HCT116 (cell line): ENCODE results near the gene ABCC1. TPM values are rescaled to one million over a fixed set of nuclear protein-coding genes. Genes with fewer than 3 reads are reported as not detected.

Experiments
- ATAC-seq: fragments of 200-7000 bp; cut with Tn5 transposase; 2 replicates; pipeline ENCODE4 v1.9.1; 2020; ENCODE audit warnings: mild to moderate bottlenecking, moderate library complexity
- BruUV-seq: library from RNA; stranded (reverse); fragments of 400-500 nt; replicated peaks from 2 replicates; lab custom pipeline; 2021; lab: Mats Ljungman, UMichigan
- CTCF ChIA-PET: fragments of 300-600 bp; sonication (Branson Sonifier 250); formaldehyde crosslinking; loops from one replicate; lab custom pipeline; 2021; ENCODE audit warnings: antibody characterized with exemption; lab: Charles Lee
- POLR2A ChIA-PET: fragments of 300-600, 350-600 bp; sonication (Branson Sonifier 250); formaldehyde crosslinking; loops from one replicate; lab custom pipeline; 2021; ENCODE audit warnings: antibody characterized with exemption; lab: Charles Lee
- RAD21 ChIA-PET, 2 experiments: fragments of 300-600 bp; sonication (Branson Sonifier 250); formaldehyde crosslinking; loops; one replicate each; lab custom pipeline; 2023; ENCODE audit warnings: low total read pairs in 2 of 2; ENCODE audit not compliant: uncharacterized antibody in 2 of 2, unreplicated experiment in 2 of 2, low non-redundant PET in 1 of 2; lab: Charles Lee
- DNase-seq: peaks from one replicate; pipeline ENCODE4 v3.0.0-alpha.2; 2010; ENCODE audit warnings: low read depth, low spot score
- H2AFZ ChIP-seq: fragments of 200-600 bp; shearing (Covaris generic), sonication (generic); 2 replicates; pipeline ENCODE4 v1.6.1; 2017; ENCODE audit warnings: low read depth, mixed run types, mixed read lengths, antibody characterized with exemption, low read length; ENCODE audit not compliant: poor library complexity, severe bottlenecking
- H3K27ac ChIP-seq: 2 replicates; pipeline ENCODE4 v1.5.1; 2012; ENCODE audit warnings: low read depth, low read length
- H3K27me3 ChIP-seq: fragments of 200-600 bp; sonication (generic); 2 replicates; pipeline ENCODE4 v1.6.1; 2016; ENCODE audit warnings: mixed run types, low read length, mixed read lengths; ENCODE audit not compliant: insufficient read depth
- H3K36me3 ChIP-seq, 2 experiments: fragments of 200-500 bp in 1 of 2; fragments of 200-600 bp in 1 of 2; sonication (Bioruptor generic) in 1 of 2; sonication (generic) in 1 of 2; 2 replicates each; pipeline versions ENCODE4 v1.5.1 to v1.6.1; 2014 to 2016; ENCODE audit warnings: low read length in 2 of 2, inconsistent platforms in 1 of 2, mixed read lengths in 1 of 2, mixed run types in 1 of 2; ENCODE audit not compliant: insufficient read depth in 2 of 2, control insufficient read depth in 1 of 2
- H3K4me1 ChIP-seq, 2 experiments: fragments of 200-600 bp in 1 of 2; sonication (generic) in 1 of 2; 2 replicates each; pipeline versions ENCODE4 v1.5.1 to v1.6.1; 2012 to 2017; ENCODE audit warnings: low read length in 2 of 2, inconsistent platforms in 1 of 2, mild to moderate bottlenecking in 1 of 2, mixed read lengths in 1 of 2, mixed run types in 1 of 2, moderate library complexity in 1 of 2; ENCODE audit not compliant: insufficient read depth in 2 of 2, control insufficient read depth in 1 of 2
- H3K4me2 ChIP-seq: fragments of 200-600 bp; sonication (generic); 2 replicates; pipeline ENCODE4 v1.6.1; 2017; ENCODE audit warnings: mixed run types, low read length, mixed read lengths
- H3K4me3 ChIP-seq, 2 experiments: fragments of 200-600 bp in 1 of 2; sonication (generic) in 1 of 2; replicated peaks in 1 of 2; 2 replicates each; pipeline ENCODE4 v1.5.1; 2011 to 2016; ENCODE audit warnings: low read length in 2 of 2, control low read depth in 1 of 2, low read depth in 1 of 2, mild to moderate bottlenecking in 1 of 2, mixed read lengths in 1 of 2, mixed run types in 1 of 2
- H3K79me2 ChIP-seq: fragments of 200-600 bp; sonication (generic); 2 replicates; pipeline ENCODE4 v1.6.1; 2017; ENCODE audit warnings: mild to moderate bottlenecking, mixed run types, low read length, moderate library complexity, mixed read lengths; ENCODE audit not compliant: insufficient read depth
- H3K9ac ChIP-seq: fragments of 200-600 bp; sonication (generic); 2 replicates; pipeline ENCODE4 v1.6.1; 2016; ENCODE audit warnings: low read length, mixed read lengths
- H3K9me2 ChIP-seq: fragments of 200-600 bp; sonication (generic), shearing (Covaris generic); 2 replicates; pipeline ENCODE4 v1.6.1; 2017; ENCODE audit warnings: mixed run types, mild to moderate bottlenecking, moderate library complexity; ENCODE audit not compliant: insufficient read depth
- H3K9me3 ChIP-seq, 2 experiments: fragments of 200-500 bp in 1 of 2; fragments of 200-600 bp in 1 of 2; sonication (Bioruptor generic) in 1 of 2; sonication (generic) in 1 of 2; 2 replicates each; pipeline ENCODE4 v1.6.1; 2014 to 2017; ENCODE audit warnings: low read length in 2 of 2, mixed read lengths in 2 of 2, inconsistent platforms in 1 of 2, low read depth in 1 of 2, mild to moderate bottlenecking in 1 of 2, mixed run types in 1 of 2, moderate library complexity in 1 of 2; ENCODE audit not compliant: control insufficient read depth in 1 of 2, insufficient read depth in 1 of 2
- H4K20me1 ChIP-seq: fragments of 200-600 bp; sonication (generic), shearing (Covaris generic); 2 replicates; pipeline ENCODE4 v1.6.1; 2017; ENCODE audit warnings: mixed run types, mild to moderate bottlenecking, moderate library complexity; ENCODE audit not compliant: insufficient read depth
- CTCF ChIP-seq, 3 experiments: fragments of 200-600 bp in 1 of 3; sonication (generic) in 1 of 3; IDR thresholded peaks in 2 of 3; conservative IDR thresholded peaks in 1 of 3; 2 replicates each; pipeline ENCODE4 v1.5.1; 2012 to 2017; ENCODE audit warnings: low read depth in 2 of 3, low read length in 2 of 3, antibody characterized with exemption in 1 of 3, borderline replicate concordance in 1 of 3, control low read depth in 1 of 3, mild to moderate bottlenecking in 1 of 3, mixed read lengths in 1 of 3, mixed run types in 1 of 3, moderate library complexity in 1 of 3; ENCODE audit not compliant: insufficient read depth in 1 of 3
- RAD21 ChIP-seq: IDR thresholded peaks from 2 replicates; pipeline ENCODE4 v1.6.1; 2012; ENCODE audit warnings: low read depth, mild to moderate bottlenecking
- intact Hi-C: fragments of 100-400 bp; cut with micrococcal nuclease; formaldehyde crosslinking; loops from 2 replicates; pipeline ENCODE4 v1.10.0; 2022
- total RNA-seq: library from RNA; stranded (reverse); gene quantifications from one replicate; pipeline ENCODE4 v1.2.1, GENCODE V29; 2021; ENCODE audit not compliant: unreplicated experiment
- TF ChIP-seq, protein P1 (sequence below): IDR thresholded peaks from 2 replicates; pipeline ENCODE4 v1.6.1; 2011; ENCODE audit warnings: mild to moderate bottlenecking, low read length, moderate library complexity; ENCODE audit not compliant: insufficient replicate concordance; ENCODE audit errors: extremely low read depth

The ABCC1 gene
- total RNA-seq, 1 experiment from 2014 or later = 61.9 TPM

DNA sequence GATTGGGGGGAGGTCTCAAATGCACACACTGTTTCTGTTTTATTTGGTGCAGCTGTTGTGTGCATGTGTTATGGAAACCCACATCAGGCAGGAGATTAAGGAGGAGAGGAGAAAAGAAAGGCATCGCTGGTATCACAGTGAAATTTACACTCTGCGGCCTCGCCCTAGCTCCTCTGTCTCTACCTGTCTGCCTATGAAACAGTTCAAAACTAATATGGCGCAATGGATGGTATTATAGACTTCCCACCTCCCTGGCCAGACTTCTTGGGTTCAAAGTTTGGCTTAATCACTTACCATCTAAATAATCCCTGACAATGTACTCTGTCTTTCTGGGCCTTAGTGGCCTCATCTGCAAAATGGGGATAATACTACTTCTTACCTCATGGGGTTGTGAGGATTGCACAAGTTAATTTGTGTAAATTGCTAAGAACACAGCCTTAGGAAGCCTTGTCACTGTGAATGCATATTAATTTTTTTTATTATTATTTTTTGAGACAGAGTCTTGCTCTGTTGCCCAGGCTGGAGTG, 1.4 kb upstream of the ABCC1 start (continued):
- no peak for TF ChIP-seq CTCF (IDR thresholded peaks at IDR 0.05 in 2 of 3, conservative IDR thresholded peaks at IDR 0.05 in 1 of 3; ENCODE audit: borderline replicate concordance in 1 of 3, insufficient read depth in 1 of 3, low read depth in 2 of 3, low read length in 2 of 3)

- Histone ChIP-seq H3K79me2 (peaks cover 41% of the 10 kb centered on the region), H3K36me3 (no peaks in the 10 kb centered on the region), H3K27ac (peak overlapping the region; percentile 73), H3K4me2 (peak overlapping the region; percentile 88), H3K9me2 (no peaks in the 10 kb centered on the region), H3K4me3 (peak overlapping the region; percentile 55 to 65), H3K4me1 (peaks cover 33 to 47% of the 10 kb centered on the region in 2 experiments), H2AFZ (peak overlapping the region; percentile 83), H3K9me3 (no peaks in the 10 kb centered on the region), H4K20me1 (no peaks in the 10 kb centered on the region; the same call in 1 of the 2 replicates), H3K27me3 (no peaks in the 10 kb centered on the region), H3K9ac (peak overlapping the region; percentile 74)
- intact Hi-C loops = no loop called here
- ChIA-PET RAD21 (no interaction called here), POLR2A (no interaction called here), CTCF (no interaction called here)
- DNase-seq (no peak), ATAC-seq (no peak)
- TF ChIP-seq, protein P1, sequence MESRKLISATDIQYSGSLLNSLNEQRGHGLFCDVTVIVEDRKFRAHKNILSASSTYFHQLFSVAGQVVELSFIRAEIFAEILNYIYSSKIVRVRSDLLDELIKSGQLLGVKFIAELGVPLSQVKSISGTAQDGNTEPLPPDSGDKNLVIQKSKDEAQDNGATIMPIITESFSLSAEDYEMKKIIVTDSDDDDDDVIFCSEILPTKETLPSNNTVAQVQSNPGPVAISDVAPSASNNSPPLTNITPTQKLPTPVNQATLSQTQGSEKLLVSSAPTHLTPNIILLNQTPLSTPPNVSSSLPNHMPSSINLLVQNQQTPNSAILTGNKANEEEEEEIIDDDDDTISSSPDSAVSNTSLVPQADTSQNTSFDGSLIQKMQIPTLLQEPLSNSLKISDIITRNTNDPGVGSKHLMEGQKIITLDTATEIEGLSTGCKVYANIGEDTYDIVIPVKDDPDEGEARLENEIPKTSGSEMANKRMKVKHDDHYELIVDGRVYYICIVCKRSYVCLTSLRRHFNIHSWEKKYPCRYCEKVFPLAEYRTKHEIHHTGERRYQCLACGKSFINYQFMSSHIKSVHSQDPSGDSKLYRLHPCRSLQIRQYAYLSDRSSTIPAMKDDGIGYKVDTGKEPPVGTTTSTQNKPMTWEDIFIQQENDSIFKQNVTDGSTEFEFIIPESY = peak; percentile 20
- TF ChIP-seq RAD21 = no peak
- TSS peak; percentile 87 for BruUV-seq
Measured at GRCh38 chr16:15948532-15949209, 745 bp upstream of the ABCC1 start.
